A673 (cell line): ENCODE results near the gene CMYA5. TPM values are rescaled to one million over a fixed set of nuclear protein-coding genes. Genes with fewer than 3 reads are reported as not detected.

Experiments
- BruUV-seq: library from RNA; stranded (reverse); fragments of 400-500 nt; replicated peaks from 2 replicates; lab custom pipeline; 2021; lab: Mats Ljungman, UMichigan
- CTCF ChIA-PET: fragments of 300-600 bp; sonication (Branson Sonifier 250); formaldehyde crosslinking; loops from one replicate; lab custom pipeline; 2022; ENCODE audit warnings: antibody characterized with exemption; lab: Charles Lee
- POLR2A ChIA-PET: fragments of 300-600 bp; sonication (Branson Sonifier 250); formaldehyde crosslinking; loops from one replicate; lab custom pipeline; 2022; ENCODE audit warnings: antibody characterized with exemption; ENCODE audit not compliant: low non-redundant PET; lab: Charles Lee
- DNase-seq: peaks from one replicate; pipeline ENCODE4 v3.0.0-alpha.2; 2015; ENCODE audit warnings: low spot score
- H3K27ac ChIP-seq: fragments of 200-600 bp; sonication (generic); 2 replicates; pipeline ENCODE4 v1.5.1; 2016; ENCODE audit warnings: mixed run types, low read depth, mild to moderate bottlenecking, mixed read lengths, antibody characterized with exemption, low read length; ENCODE audit not compliant: poor library complexity, severe bottlenecking
- H3K27me3 ChIP-seq: fragments of 200-600 bp; sonication (generic); replicated peaks from 2 replicates; pipeline ENCODE4 v1.6.1; 2017; ENCODE audit warnings: mixed run types, low read depth, mild to moderate bottlenecking, mixed read lengths, antibody characterized with exemption, low read length; ENCODE audit not compliant: insufficient read depth, poor library complexity
- H3K36me3 ChIP-seq: fragments of 200-600 bp; sonication (generic); 2 replicates; pipeline ENCODE4 v1.6.1; 2016; ENCODE audit warnings: mixed run types, mild to moderate bottlenecking, mixed read lengths, antibody characterized with exemption, low read length; ENCODE audit not compliant: insufficient read depth, poor library complexity, severe bottlenecking
- H3K4me1 ChIP-seq: fragments of 200-600 bp; sonication (generic); 2 replicates; pipeline ENCODE4 v1.6.1; 2017; ENCODE audit warnings: mixed run types, mild to moderate bottlenecking, mixed read lengths, antibody characterized with exemption, low read length; ENCODE audit not compliant: insufficient read depth, poor library complexity, severe bottlenecking
- H3K4me3 ChIP-seq: fragments of 200-600 bp; sonication (generic); 2 replicates; pipeline ENCODE4 v1.5.1; 2016; ENCODE audit warnings: low read depth, mixed run types, mild to moderate bottlenecking, mixed read lengths, low read length; ENCODE audit not compliant: poor library complexity, severe bottlenecking
- H3K9me3 ChIP-seq: fragments of 200-600 bp; sonication (generic); 2 replicates; pipeline ENCODE4 v1.6.1; 2016; ENCODE audit warnings: mixed run types, low read depth, mild to moderate bottlenecking, mixed read lengths, antibody characterized with exemption, low read length; ENCODE audit not compliant: poor library complexity, severe bottlenecking
- CTCF ChIP-seq: fragments of 300-800, 200-600 bp; sonication (generic); conservative IDR thresholded peaks from 2 replicates; pipeline ENCODE4 v1.5.1; 2017; ENCODE audit warnings: low read depth, mild to moderate bottlenecking, antibody characterized with exemption, low read length, moderate library complexity, mixed read lengths
- EZH2 ChIP-seq: fragments of 200-600 bp; sonication (generic); IDR thresholded peaks from 2 replicates; pipeline ENCODE4 v1.6.1; 2017; ENCODE audit warnings: borderline replicate concordance, low read depth, mild to moderate bottlenecking, mixed read lengths, antibody characterized with exemption, low read length; ENCODE audit not compliant: poor library complexity, severe bottlenecking
- intact Hi-C: fragments of 100-400 bp; cut with micrococcal nuclease; formaldehyde crosslinking; loops from one replicate; pipeline ENCODE4 v1.10.0; 2022; ENCODE audit not compliant: unreplicated experiment
- total RNA-seq: library from RNA; stranded (reverse); gene quantifications from 2 replicates; pipeline ENCODE4 v1.2.3, GENCODE V29; 2021

The CMYA5 gene
- total RNA-seq, 1 experiment from 2014 or later, result 0.41 TPM

DNA sequence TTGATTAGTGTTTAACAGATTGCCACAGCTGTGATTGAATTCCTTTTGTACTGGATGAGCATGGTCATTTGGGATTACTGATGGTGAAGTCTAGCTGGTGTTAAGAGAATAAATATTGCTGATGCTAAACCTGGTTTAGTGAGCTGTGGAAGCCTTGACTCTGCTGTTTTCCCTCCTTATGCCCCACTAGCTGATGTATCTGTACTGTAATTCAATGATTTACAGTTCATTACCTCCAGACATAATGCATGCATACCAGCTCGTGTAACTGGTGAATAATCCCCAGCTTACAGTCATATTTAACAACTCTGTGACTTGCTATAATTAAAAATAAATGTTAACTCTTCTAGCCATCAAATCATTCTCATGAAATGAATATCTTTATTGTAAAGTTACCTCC is 1.7 kb upstream of the CMYA5 start:
- H3K4me3 ChIP-seq, result no peak overlapping the region
- ChIA-PET POLR2A (no interaction called here), CTCF (no interaction called here)
- H3K4me1 ChIP-seq, result peaks cover 4% of the 10 kb centered on the region
- no peak overlapping the region for H3K27ac ChIP-seq
- no peaks in the 10 kb centered on the region for H3K9me3 ChIP-seq
- no TSS peak for BruUV-seq
- peak; percentile 22 for DNase-seq
- peaks cover 5% of the 10 kb centered on the region for H3K36me3 ChIP-seq
- H3K27me3 ChIP-seq, result no peaks in the 10 kb centered on the region
- TF ChIP-seq EZH2 (no peak), CTCF (no peak)
- intact Hi-C loops, result no loop called here

DNA sequence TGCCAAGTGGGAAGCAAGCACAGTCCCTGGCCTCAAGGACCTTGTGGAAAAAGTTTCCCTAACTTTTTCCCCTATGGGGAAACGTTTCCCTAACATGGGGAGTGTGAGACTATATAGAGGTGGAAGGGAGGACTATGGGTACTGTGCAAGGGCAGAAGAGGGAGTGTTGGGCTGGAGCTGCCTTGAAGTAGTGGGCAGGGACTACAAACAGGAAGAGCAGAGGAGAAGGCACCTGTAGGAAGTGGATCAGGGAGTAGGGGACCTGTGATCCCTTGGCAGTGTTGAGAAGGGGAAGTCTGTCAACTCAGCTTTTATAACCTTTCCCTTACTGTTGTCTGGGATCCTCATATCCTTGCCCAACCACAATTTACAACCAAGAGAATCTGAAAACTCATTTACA is 1.4 kb downstream of the CMYA5 start:
- Histone ChIP-seq H3K4me3 (no peak overlapping the region), H3K36me3 (no peaks in the 10 kb centered on the region), H3K27me3 (no peaks in the 10 kb centered on the region), H3K27ac (no peak overlapping the region), H3K9me3 (no peaks in the 10 kb centered on the region), H3K4me1 (peaks cover 4% of the 10 kb centered on the region)
- POLR2A ChIA-PET, result no interaction called here
- CTCF ChIA-PET, result interaction anchor here (0.6 kb wide), 1 partner anchor 136 kb away, joined by 4 read pairs; no protein-coding TSS in a partner anchor
- BruUV-seq, result no TSS peak
- DNase-seq, result no peak
- intact Hi-C loops, result no loop called here
- TF ChIP-seq CTCF (no peak), EZH2 (no peak)

DNA sequence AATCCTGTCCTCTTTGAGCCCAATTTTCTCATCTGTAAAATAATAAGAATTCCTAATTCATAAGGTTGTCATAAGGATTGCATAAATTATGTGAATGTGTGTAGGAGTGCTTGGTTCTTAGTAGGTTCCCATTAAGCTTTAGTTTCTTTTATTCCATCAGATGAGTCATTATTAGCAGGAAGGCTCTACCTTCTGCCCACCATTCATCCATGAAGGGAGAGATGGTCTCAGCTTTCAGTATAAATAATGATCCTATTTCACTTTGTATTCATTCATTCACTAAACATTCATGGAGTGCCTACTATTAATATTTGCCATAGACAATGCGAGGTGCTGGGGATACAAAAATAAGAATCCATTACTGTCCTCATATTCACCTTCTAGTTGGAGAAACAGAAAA is 3.0 kb downstream of the CMYA5 start:
- Histone ChIP-seq H3K4me1 (peaks cover under 1% of the 10 kb centered on the region), H3K27me3 (no peaks in the 10 kb centered on the region), H3K36me3 (no peaks in the 10 kb centered on the region), H3K27ac (no peak overlapping the region), H3K4me3 (no peak overlapping the region), H3K9me3 (no peaks in the 10 kb centered on the region)
- ChIA-PET POLR2A (no interaction called here), CTCF (no interaction called here)
- DNase-seq, result peak; percentile 19
- no TSS peak for BruUV-seq
- TF ChIP-seq CTCF (no peak), EZH2 (no peak)
- intact Hi-C loops, result no loop called here
